NCI-H146 (cell line): Measurements from ENCODE around the gene FCRL5.
"Not testable (repeated sequence)": the region's sequence is repeated elsewhere in the genome, so short reads cannot be mapped to it uniquely, and the experiment has no call there.

Source experiments
- DNase-seq: peaks from one replicate; lab custom pipeline; 2025; lab: John Stamatoyannopoulos, UW

FCRL5 gene

DNA sequence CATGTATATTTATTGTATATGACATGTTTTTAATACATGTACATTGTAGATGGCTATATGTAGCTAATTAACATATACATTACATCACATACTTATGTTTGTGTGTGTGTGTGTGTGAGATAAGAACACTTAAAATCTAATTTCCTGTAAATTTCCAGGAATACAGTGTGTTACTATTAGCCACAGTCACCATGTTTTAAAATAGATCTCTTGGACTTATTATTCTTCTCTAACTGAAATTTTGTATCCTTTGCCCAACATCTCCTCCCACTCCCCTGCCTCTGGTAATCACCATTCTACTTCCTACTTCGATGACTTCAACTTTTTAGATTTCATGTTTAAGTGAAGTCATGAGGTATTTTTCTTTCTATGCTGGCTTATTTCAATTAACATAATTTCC, 64.8 kb downstream of the FCRL5 start:
- DNase-seq = no peak

DNA sequence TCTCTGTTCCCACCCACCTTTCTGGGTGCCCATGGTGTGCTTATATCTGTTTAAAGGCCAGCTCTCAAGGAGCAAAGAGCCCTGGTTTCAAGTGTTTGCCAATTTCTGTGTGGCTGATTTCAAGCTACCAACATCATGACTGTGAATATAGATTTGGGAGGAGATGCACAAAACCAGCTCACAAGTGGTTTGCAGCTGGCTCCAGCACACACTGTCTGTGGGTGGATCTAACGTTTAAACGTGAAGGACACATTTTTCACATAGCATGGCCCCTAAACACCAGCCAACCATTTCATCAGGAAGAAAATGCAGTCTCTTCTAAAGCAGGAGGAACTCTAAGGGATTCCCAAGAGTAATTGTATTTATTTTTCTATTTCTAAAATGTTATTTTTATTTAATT, 65.2 kb downstream of the FCRL5 start:
- no peak for DNase-seq

DNA sequence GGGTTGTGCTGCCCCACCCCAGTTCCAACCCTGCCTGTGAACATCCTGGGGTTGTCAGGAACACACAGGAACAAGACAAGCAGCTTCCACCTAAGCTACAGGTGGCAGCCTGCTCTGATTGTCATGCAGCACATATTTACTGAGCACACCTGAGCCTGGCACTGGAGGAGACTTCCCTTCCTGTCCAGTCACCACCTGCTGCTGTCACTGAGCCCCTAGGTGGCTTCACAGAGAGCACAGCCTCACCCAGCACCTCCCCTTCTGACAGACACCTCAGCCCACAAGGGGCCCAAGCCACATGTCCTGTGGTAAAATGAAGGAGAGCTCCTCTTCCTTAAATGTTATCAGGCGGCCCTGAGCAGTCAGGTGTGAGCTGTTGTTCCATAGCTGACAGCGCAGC, 65.9 kb downstream of the FCRL5 start:
- DNase-seq = not testable (repeated sequence)

DNA sequence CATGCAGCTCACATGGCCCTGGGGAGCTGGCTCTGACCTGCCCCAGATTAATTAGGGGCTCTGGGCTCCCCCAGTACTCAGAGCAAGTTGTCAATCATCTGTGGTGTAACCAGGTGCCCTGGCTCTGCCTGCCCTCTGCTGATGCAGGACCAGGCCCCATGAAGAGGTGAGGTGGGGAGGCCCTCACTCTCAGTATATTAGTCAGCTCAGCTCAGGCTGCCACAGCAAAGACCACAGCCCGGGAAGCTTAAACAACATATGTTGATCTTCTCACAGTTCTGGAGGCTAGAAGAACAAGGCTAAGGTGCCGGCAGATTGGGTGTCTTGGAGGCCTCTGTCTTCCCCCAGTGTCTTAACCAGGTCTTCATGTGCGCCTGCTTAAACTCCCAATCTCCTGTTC, 66.5 kb downstream of the FCRL5 start:
- no peak for DNase-seq

DNA sequence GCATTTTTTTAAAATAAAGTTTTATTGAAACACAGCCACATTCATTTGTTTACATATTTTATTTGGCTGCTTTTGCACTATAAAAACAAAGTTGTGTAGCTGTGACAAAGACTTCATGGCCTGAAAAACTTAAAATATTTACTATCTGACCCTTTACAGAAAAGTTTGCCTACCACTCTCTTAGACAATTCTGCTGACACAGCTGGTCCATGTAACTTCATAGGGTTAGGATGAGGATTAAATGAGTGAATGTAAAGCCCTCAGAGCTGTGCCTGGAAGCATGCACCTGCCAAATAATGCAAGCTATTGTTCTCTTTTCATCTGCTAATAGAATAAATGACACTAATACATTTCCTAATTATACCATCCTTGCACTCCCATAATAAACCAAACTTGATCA, 67.7 kb downstream of the FCRL5 start:
- no peak for DNase-seq

DNA sequence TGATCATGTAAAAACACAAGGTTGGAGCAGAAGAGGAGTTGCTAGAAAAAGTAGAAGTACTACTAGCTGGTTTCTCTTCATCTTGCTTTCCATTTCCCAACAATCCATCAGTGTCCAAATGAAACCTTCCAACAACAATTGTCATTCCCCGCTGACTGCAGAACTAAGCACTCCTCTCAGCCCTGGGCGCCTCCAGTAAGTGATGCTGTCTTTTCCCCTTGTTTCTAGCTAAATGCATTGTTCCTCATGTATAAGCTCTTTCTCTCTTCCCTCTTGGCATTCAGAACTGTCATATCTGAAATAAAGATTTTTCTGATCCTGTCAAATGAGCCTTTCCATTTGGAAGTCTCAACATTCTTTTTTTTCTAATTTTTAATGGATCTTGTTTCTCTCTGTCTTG, 68.7 kb downstream of the FCRL5 start:
- no peak for DNase-seq

DNA sequence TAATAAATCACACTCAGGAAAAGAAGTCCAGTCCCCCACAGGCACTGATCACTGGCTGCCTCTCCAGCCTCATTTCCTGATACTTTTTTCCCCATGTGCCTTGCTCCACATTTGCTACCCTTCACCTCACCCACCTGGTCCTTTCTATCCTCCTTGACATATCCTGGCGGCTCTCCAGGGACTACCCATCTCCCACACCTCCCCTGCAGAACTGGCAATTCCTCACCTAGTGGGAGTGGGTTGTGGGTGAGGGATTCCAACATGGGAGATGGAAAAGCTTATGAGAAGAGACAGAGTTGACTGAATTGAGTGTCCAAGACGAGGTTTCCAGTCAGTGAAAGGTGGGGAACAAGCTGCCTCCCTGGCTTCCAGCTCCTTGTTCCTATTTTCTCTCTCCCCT, 69.6 kb downstream of the FCRL5 start:
- no peak for DNase-seq

DNA sequence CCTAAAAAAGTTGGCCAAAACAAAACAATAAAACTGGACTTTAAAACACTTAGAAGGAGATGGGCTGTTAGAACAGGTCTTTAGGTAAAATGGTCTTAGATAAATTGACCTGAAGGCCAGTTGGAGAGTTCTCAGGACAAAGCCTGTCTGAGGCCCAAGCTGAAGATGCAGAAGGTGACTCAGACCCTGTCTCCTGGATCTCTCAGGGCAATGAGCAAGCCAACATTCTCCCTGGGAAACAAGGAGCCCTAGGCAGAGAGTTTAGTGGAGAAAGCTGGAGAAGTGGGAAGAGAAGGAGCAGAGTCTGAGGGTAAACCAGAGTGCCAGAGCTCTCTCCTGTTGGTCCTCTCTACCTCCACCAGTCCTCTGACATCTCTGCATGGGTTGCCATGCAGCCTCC, 70.1 kb downstream of the FCRL5 start:
- no peak for DNase-seq

DNA sequence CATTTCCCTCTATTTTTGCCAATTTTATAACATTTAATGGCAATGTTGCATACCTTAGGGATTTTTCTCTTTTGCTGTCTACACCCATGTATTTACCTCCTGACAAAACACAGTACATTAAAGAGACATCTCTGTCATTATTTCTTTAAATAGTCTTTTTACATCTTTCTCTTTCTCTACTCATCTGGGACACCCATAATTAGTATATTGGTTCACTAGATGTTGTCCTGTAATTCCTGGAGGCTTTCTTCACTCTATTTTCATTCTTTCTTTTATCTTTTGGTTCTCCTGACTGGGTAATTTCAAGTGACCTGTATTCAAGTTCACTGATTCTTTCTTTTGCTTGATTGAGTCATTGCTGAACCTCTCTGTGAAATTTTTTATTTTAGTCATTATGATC, 74.3 kb downstream of the FCRL5 start:
- DNase-seq = no peak

DNA sequence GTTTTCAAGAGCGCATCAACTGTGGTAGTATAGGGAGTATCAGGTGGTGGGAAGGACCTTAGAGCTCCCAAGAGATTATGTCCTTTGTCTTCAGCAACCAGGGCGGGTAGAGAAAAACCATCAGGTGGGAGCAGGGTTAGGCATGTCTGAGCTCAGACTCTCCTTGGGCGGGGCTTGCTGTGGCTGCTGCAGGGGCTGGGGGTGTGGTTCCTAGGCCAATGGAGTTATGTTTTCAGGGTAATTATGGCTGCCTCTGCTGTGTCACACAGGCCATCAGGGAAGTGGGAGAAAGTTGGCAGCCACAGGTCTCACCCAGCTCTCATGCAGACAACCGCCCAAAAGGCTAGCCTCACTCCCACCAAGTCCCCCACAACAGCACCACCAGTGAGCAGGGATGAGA, 74.9 kb downstream of the FCRL5 start:
- DNase-seq = no peak

DNA sequence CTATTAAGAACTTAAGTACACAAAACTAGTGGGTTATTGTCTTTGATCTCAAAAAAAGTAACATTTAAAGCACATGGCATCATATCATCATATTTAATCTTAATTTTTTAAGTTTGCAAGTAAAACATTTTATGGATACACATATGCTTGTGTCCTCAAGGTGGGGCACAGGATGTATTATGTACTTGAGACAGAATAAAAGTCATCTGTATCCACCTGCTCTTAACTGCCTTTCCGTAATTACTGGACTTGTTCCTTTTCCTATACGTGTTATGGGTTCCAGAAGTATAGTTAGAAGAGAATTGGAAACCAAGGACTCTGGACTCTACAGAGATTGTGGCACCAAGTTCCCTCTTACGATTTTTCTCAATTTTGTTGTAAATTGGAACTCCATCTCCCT, 79.4 kb downstream of the FCRL5 start:
- DNase-seq = no peak

DNA sequence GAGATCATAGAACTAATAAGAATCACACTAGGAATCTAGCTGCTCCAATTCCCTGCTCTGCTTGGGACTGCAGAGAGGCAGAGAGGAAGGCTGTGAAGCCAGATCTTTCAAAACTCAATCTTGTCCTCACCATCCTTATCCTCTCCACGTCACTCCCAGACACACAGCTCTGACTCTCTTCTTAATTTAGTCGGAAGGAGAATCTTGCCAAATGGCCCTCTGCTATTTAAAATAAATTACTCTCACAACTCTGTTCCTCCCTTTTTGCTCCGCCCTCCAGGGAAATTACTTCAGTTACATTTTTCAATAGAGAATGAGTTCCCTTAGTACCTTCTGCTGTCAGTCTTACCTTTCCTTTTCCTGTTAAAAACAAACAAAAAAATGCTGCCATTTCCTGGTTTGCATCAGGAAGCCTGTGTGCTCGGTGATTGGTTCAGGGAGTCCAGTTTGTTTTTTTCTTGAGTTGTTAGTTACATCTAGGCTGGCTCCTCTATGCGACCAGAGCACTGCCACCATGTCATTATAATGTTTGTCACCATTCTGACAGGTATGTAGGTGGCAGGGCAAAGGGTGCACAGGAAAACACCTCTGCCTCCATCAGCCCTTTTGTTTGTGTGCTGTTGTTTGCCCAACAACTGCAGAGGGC, 80.1 kb downstream of the FCRL5 start:
- DNase-seq = no peak

DNA sequence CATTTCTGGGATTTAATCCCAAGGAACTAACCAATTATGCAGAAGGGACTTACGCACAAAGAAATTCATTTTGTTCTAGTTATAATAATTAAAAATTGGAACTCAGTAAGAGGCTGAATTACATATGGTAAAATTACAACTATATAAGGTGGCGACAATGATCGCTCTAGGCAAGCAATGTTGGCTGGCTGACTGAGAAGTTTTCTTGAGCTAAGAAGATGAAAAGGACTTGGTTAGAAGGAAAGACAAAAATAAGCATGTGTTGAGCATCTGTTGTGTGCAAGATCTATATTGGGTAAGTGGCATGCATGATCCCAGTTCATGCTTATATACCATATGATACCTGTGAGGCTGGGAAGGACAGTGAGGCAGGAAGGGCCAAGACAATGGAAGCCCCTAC, 80.8 kb downstream of the FCRL5 start:
- DNase-seq = no peak

DNA sequence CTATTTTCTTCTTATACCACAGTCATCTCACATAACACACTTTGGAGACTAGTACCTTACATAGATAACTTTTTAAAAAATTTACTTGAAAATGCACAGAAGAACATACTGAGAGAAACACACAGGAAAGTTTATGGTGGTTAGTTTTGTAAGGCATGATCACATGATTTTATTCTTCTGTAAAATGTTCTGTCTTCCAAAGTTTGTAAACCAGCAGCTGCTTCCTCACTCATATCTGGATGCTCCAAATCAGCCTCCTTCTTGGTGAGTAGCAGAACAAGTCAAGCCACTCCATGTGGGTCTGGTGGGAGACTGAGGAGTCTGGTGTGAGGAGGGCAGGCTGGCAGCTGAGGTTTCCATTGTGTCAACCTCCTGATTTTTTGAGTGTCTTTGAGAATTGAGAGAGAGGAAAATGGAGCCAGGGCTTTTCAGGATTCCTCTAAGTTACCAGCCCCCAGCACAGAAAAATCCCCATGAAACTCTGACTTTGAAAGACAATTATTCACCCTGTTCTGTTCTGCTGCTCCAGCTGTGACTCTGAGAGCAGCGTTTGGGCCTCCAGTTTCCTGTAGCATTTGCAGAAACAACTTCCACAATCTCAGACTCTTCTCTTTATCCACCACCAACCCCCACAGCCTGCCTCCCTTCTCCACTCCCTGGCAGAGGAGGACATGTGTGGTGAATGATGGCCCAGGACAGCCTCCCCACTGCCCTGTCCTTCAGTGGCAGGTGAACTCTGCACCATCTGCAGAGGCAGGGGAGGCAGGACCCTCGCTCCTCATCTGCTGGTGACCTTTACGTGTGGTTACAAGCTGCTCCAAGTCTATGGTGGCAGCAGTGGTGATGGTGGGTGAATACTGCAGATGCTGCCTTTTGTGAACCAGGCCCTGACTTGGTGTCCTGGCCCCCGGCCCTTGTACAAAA, 82.3 kb downstream of the FCRL5 start:
- DNase-seq = no peak

DNA sequence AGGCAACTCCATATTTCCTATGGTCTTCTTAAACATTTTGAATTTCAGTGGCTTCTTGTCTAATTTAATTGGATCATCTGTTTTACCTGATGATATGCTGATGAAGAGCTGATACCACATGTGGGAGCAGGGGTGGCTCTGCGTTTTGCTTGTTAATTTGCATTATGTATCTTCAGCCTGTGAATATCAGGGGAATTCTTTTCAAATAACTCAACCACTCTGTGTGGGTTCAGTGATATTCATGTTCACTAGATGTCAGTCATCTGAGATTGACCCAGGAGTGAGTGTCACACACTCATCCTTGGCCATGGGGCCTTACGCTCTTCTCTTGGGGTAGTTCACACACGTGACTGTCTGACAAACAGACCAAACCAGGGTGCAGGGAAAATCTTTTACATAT, 83.0 kb downstream of the FCRL5 start:
- no peak for DNase-seq

DNA sequence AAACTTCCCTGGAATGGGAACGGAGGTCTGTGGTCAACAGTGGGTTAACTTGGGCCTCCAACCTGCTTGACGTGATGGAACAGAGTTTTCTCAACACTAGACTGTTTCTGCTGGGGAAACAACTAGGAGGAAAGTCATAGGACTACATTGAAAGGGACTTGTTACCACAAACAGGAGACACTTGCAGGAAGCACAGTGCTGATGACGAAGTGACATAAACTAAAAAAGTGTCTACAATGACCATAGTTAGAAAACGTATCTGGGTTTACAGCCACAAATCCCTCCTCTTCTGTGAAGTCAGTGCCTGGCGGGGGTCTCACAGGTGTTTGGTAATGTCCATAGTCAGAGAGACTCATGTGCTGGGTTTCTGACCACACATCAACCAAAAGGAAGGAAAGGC, 86.3 kb downstream of the FCRL5 start:
- DNase-seq = no peak
